HG03060 (cell line): ENCODE measurements around the gene PTGER1.

Experiments used
- ATAC-seq: cut with Tn5 transposase; IDR thresholded peaks from one replicate; pipeline ENCODE4 v1.9.1; 2021; ENCODE audit warnings: low read depth, moderate number of reproducible peaks; ENCODE audit not compliant: unreplicated experiment

PTGER1 gene

GRCh38 chr19:14503285-14503684 is 28.1 kb upstream of the PTGER1 start:
- ATAC-seq: no peak

DNA sequence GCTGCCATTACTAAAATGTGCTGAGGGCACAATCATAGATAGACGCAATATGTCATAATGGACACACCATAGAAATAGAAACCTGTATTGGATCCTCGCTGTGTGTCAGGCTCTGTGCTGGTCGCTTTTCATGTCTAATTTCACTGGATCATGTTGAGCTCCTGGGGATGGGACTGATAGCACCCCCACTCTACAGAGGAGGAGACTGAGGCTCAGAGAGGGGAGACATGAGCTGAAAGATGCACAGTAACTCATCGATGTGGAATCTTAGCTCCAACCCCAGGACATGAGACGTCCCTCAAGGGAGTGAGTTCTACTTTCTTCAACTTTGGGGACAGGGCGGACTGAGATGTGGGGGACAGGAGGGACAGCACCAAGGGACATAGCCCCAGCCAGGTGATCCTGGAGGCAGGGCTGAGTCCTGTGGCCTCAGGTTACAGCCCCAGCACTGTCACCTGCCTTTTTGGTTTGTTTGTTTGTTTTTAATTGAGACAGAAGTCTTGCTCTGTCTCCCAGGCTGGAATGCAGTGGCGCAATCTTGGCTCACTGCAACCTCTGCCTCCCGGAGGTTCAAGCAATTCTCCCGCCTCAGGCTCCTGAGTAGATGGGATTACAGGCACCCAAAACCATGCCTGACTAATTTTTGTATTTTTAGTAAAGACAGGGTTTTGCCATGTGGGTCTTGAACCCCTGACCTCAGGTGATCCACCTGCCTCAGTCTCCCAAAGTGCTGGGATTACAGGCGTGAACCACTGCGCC is 27.4 kb upstream of the PTGER1 start:
- ATAC-seq: no peak

GRCh38 chr19:14497228-14497921 is 22.2 kb upstream of the PTGER1 start:
- ATAC-seq: no peak

GRCh38 chr19:14496834-14497227 is 21.7 kb upstream of the PTGER1 start:
- ATAC-seq: no peak

- no peak for ATAC-seq
Measured at GRCh38 chr19:14496029-14496833, 21.1 kb upstream of the PTGER1 start, which contains the start of gene GIPC1. GIPC1 (minus strand) TSS chr19:14496127; CDS start chr19:14482976, 13,151 bp downstream.

GRCh38 chr19:14495672-14496028 is 20.5 kb upstream of the PTGER1 start:
- no peak for ATAC-seq

GRCh38 chr19:14494910-14495671 is 19.9 kb upstream of the PTGER1 start:
- ATAC-seq: no peak

GRCh38 chr19:14494411-14494810 is 19.3 kb upstream of the PTGER1 start:
- ATAC-seq: no peak

- ATAC-seq: no peak
Measured at GRCh38 chr19:14492756-14493337, 17.7 kb upstream of the PTGER1 start.

GRCh38 chr19:14487370-14488125 is 12.4 kb upstream of the PTGER1 start:
- ATAC-seq: no peak

DNA sequence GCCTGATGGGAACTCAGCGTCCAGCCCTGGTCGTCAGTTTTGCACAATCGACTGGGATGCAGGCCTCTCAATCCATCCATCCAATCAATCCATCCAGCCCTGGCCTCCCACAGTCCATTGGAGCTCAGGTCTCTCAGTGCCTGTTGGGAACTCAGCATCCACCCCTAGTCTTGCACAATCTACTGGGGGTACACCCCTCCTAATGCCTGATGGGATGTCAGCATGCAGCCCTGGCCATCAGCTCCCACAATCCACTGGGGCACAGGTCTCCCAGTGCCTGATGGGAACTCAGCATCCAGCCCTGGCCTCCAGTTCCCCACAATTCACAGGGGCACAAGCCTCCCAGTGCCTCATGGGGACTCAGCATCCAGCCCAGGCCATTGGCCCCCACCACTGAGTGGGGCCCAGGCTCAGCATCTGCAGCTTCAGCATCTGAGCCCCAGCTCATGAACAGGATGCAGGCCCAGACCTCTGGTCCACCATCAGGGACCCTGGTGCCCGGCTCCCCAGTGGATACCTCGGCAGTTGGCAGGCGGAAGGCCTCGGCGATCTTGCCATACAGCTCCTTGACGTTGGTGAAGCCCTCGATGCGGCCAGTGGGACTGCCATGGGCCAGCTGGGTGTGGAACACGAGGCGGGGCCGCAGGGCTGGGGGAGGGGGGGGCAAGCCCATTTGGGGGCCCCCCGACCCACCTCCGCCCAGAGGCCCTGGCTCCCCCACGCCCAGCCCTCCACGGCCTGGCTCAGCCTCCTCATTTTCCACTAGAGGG is 7.2 kb upstream of the PTGER1 start:
- ATAC-seq: no peak

DNA sequence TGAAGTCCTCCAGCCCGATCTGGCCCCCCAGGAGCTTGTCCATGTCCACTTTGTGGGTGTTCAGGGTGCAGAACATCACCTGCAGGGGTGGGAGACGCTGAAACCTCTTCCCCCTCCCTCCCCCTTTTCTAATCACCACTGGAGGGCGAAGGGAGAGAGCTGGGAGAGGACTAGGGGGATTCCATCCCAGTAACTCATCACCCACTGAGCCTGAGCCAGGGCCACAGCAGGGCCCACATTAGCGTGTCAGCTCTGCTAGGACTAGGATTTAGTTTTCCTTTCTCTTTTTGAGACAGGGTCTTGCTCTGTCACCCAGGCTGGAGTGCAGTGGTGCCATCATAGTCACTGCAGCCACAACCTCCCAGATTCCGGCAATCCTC is 5.5 kb upstream of the PTGER1 start:
- ATAC-seq: no peak

DNA sequence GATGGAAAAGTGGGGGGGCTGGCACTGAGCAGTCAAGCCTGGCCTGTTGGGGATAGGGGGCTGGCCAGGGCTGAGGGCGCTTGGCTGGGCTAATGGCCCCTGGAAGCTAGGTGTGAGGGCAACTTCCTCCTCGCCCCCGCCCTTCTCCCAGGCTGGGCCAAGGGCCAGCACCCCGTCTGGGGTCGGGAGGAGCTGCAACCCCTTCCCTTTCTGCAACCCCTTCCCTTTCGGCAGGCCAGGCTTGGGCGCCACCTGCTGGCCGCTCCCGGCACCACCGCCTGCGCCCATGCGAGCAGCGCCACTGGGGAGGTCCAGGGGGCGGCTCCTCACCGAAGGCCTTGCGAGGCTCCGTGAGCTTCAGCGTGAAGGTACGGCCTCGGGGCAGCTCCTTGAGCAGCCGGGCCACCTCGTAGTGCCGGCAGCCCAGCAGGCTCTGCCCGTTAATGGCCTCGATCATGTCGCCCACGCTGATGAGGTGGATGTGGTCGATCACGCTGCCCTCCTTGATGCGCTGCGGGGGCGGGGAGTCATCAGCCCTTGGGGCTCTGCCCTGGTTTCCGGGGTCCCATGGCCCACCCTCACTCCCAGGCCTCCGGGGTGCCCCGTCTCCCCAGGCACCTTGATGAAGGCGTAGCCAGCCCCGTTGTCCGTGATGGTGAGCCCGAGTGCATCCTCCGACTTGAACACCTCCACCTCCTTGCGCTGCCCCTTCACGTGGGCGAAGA is 5.0 kb upstream of the PTGER1 start:
- no peak for ATAC-seq

GRCh38 chr19:14479309-14479974 is 4.3 kb upstream of the PTGER1 start:
- no peak for ATAC-seq

- ATAC-seq: no peak
Measured at GRCh38 chr19:14478113-14478545, 3.0 kb upstream of the PTGER1 start.

- ATAC-seq: no peak
Measured at GRCh38 chr19:14477418-14478112, 2.4 kb upstream of the PTGER1 start.
